ENCODE measurements around the gene CAMK1D. TPM values are rescaled to one million over a fixed set of nuclear protein-coding genes. Genes with fewer than 3 reads are reported as not detected.
"Not testable (repeated sequence)": the region's sequence is repeated elsewhere in the genome, so short reads cannot be mapped to it uniquely, and the experiment has no call there.

Gene CAMK1D
- total and polyA plus RNA-seq, 2 experiments from 2014 or later, result 3.5 to 6.0 TPM

DNA sequence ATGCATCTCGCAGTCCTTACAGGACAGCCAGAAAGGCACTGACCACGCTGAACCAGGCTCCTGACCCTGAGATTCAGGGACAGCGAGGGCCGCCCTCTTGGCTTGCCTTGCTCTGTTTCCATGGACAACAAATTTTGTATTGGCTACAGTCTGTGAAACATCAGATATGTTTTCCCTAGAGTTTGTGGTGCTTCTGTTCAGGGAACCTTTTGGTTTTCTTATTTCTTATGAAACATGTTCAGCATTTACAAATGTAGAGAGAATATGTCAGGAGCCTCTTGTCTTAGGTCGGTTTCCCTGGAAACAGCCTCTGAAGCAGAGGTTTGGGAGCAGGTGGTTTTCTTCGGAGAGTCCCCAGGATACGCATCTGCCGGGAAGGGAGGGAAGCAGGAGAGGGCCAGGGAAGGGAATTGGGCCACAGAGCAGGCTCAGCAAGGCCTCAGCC lies 392.0 kb downstream of the CAMK1D start:
- WGBS (ENCODE audit: low lambda C conversion rate, missing lambda C conversion rate), result 88% methylated on average over 8 of the region's 8 CpGs
- TF ChIP-seq EZH2phosphoT487 (IDR thresholded peaks at IDR 0.05; ENCODE audit: low read depth, severe bottlenecking, unreplicated experiment), result no peak
- no peak for TF ChIP-seq CTCF (IDR thresholded peaks at IDR 0.05; ENCODE audit: poor library complexity)
- TF ChIP-seq EZH2 (IDR thresholded peaks at IDR 0.05; ENCODE audit: borderline replicate concordance), result no peak
- Histone ChIP-seq H4K20me1 (ENCODE audit: insufficient read depth, poor library complexity, severe bottlenecking) (no peaks in the 10 kb centered on the region), H3K4me1 (ENCODE audit: insufficient read depth) (no peaks in the 10 kb centered on the region), H3K9me2 (replicated peaks; ENCODE audit: insufficient read depth) (no peaks in the 10 kb centered on the region), H2AFZ (no peak overlapping the region), H3K4me2 (no peak overlapping the region), H3K9me3 (ENCODE audit: low read depth) (no peaks in the 10 kb centered on the region), H3K79me2 (no peaks in the 10 kb centered on the region), H3K27ac (no peak overlapping the region), H3K4me3 (no peak overlapping the region), H3K36me3 (replicated peaks; ENCODE audit: insufficient read depth, low read depth) (no peaks in the 10 kb centered on the region), H3K27me3 (no peaks in the 10 kb centered on the region)
- DNase-seq (ENCODE audit: low spot score), result no peak

DNA sequence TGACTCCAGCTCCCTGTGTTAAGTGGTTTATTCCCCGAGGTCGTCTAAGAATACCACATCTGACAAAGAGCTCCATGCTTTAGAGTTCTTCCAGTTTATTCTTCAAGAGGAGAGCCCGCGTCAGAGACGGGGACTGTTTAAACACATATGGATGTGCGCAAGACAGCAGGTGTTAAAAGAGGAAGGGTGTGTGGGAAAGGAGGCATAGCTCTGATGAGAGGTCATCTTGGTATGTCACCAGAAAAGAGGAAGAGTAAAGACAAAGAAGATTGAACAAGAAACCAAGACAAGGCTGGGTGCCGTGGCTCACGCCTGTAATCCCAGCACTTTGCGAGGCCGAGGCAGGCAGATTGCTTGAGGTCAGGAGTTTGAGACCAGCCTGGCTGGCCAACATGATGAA lies 393.4 kb downstream of the CAMK1D start:
- H3K27ac ChIP-seq, result no peak overlapping the region
- H3K9me2 ChIP-seq (replicated peaks; ENCODE audit: insufficient read depth), result no peaks in the 10 kb centered on the region
- TF ChIP-seq CTCF (IDR thresholded peaks at IDR 0.05; ENCODE audit: poor library complexity), result no peak
- TF ChIP-seq EZH2phosphoT487 (IDR thresholded peaks at IDR 0.05; ENCODE audit: low read depth, severe bottlenecking, unreplicated experiment), result no peak
- no peak for TF ChIP-seq EZH2 (IDR thresholded peaks at IDR 0.05; ENCODE audit: borderline replicate concordance)
- no peaks in the 10 kb centered on the region for H3K27me3 ChIP-seq
- H3K9me3 ChIP-seq (ENCODE audit: low read depth), result no peaks in the 10 kb centered on the region
- no peak overlapping the region for H2AFZ ChIP-seq
- no peak overlapping the region for H3K4me3 ChIP-seq
- no peaks in the 10 kb centered on the region for H4K20me1 ChIP-seq (ENCODE audit: insufficient read depth, poor library complexity, severe bottlenecking)
- no peaks in the 10 kb centered on the region for H3K36me3 ChIP-seq (replicated peaks; ENCODE audit: insufficient read depth, low read depth)
- no peak overlapping the region for H3K4me2 ChIP-seq
- WGBS (ENCODE audit: low lambda C conversion rate, missing lambda C conversion rate), result 87% methylated on average over 10 of the region's 10 CpGs
- no peaks in the 10 kb centered on the region for H3K79me2 ChIP-seq
- DNase-seq (ENCODE audit: low spot score), result no peak
- H3K4me1 ChIP-seq (ENCODE audit: insufficient read depth), result no peaks in the 10 kb centered on the region

- H3K9me3 ChIP-seq (ENCODE audit: low read depth); H3K4me3 ChIP-seq; H3K36me3 ChIP-seq (replicated peaks; ENCODE audit: insufficient read depth, low read depth); H3K27me3 ChIP-seq; H2AFZ ChIP-seq; H3K4me1 ChIP-seq (ENCODE audit: insufficient read depth); DNase-seq (ENCODE audit: low spot score); H3K79me2 ChIP-seq; H3K9me2 ChIP-seq (replicated peaks; ENCODE audit: insufficient read depth); H3K27ac ChIP-seq; H3K4me2 ChIP-seq; H4K20me1 ChIP-seq (ENCODE audit: insufficient read depth, poor library complexity, severe bottlenecking): not testable (repeated sequence)
- WGBS (ENCODE audit: low lambda C conversion rate, missing lambda C conversion rate), result 81% methylated on average over 3 of the region's 3 CpGs
Observed at GRCh38 chr10:12743466-12743865, 394.1 kb downstream of the CAMK1D start.

- no peak overlapping the region for H3K4me3 ChIP-seq
- no peaks in the 10 kb centered on the region for H3K27me3 ChIP-seq
- H3K4me1 ChIP-seq (ENCODE audit: insufficient read depth), result peaks cover 5% of the 10 kb centered on the region
- no peaks in the 10 kb centered on the region for H4K20me1 ChIP-seq (ENCODE audit: insufficient read depth, poor library complexity, severe bottlenecking)
- no peaks in the 10 kb centered on the region for H3K9me3 ChIP-seq (ENCODE audit: low read depth)
- no peak for DNase-seq (ENCODE audit: low spot score)
- no peak overlapping the region for H2AFZ ChIP-seq
- H3K36me3 ChIP-seq (replicated peaks; ENCODE audit: insufficient read depth, low read depth), result no peaks in the 10 kb centered on the region
- no peak overlapping the region for H3K4me2 ChIP-seq
- 96% methylated on average over 4 of the region's 4 CpGs for WGBS (ENCODE audit: low lambda C conversion rate, missing lambda C conversion rate)
- no peaks in the 10 kb centered on the region for H3K9me2 ChIP-seq (replicated peaks; ENCODE audit: insufficient read depth)
- no peaks in the 10 kb centered on the region for H3K79me2 ChIP-seq
- no peak overlapping the region for H3K27ac ChIP-seq
- TF ChIP-seq EZH2phosphoT487 (IDR thresholded peaks at IDR 0.05; ENCODE audit: low read depth, severe bottlenecking, unreplicated experiment), result no peak
- TF ChIP-seq EZH2 (IDR thresholded peaks at IDR 0.05; ENCODE audit: borderline replicate concordance), result no peak
- no peak for TF ChIP-seq CTCF (IDR thresholded peaks at IDR 0.05; ENCODE audit: poor library complexity)
Observed at GRCh38 chr10:12743941-12744340, 394.6 kb downstream of the CAMK1D start.

Data from hepatocyte (in vitro differentiated cells).